NB4 (cell line): ENCODE results near the gene SERPINB7.

Experiments used
- CTCF ChIP-seq: IDR thresholded peaks from one replicate; pipeline ENCODE4 v1.5.1; 2012; ENCODE audit warnings: low read depth, low read length
- MAX ChIP-seq: IDR thresholded peaks from 2 replicates; pipeline ENCODE4 v1.6.1; 2011; ENCODE audit warnings: low read depth, low read length
- MYC ChIP-seq: IDR thresholded peaks from 2 replicates; pipeline ENCODE4 v1.6.1; 2011; ENCODE audit warnings: low read depth, low read length
- POLR2A ChIP-seq: IDR thresholded peaks from 2 replicates; pipeline ENCODE4 v1.6.1; 2011; ENCODE audit warnings: mild to moderate bottlenecking; ENCODE audit not compliant: insufficient read length; ENCODE audit errors: extremely low read depth

GRCh38 chr18:63831080-63831788, 56.0 kb downstream of the SERPINB7 start:
- TF ChIP-seq CTCF (no peak), MYC (no peak), POLR2A (no peak), MAX (no peak)
